SK-N-MC (cell line): ENCODE results near the gene MAP4K4.

Experiments
- DNase-seq: peaks from one replicate; pipeline ENCODE4 v3.0.0-alpha.2; 2011; ENCODE audit warnings: low read depth, low spot score
- H3K27ac ChIP-seq: fragments of 200-600 bp; sonication (generic); 2 replicates; pipeline ENCODE4 v1.5.1; 2016; ENCODE audit warnings: mixed run types
- H3K36me3 ChIP-seq: fragments of 200-600 bp; sonication (generic); 2 replicates; pipeline ENCODE4 v1.6.1; 2017; ENCODE audit warnings: antibody characterized with exemption, low read length, mixed read lengths; ENCODE audit not compliant: insufficient read depth
- H3K4me3 ChIP-seq: fragments of 200-600 bp; sonication (generic); 2 replicates; pipeline ENCODE4 v1.5.1; 2016
- H3K9ac ChIP-seq: fragments of 200-600 bp; sonication (generic); 2 replicates; pipeline ENCODE4 v1.8.0; 2017; ENCODE audit warnings: mixed run types, mixed read lengths; ENCODE audit not compliant: insufficient read length
- H3K9me3 ChIP-seq: fragments of 200-600 bp; sonication (generic); 2 replicates; pipeline ENCODE4 v1.6.1; 2017; ENCODE audit warnings: low read depth, mild to moderate bottlenecking, antibody characterized with exemption, low read length, moderate library complexity, mixed read lengths
- EZH2 ChIP-seq: fragments of 200-600 bp; sonication (generic); IDR thresholded peaks from one replicate; pipeline ENCODE4 v1.6.1; 2017; ENCODE audit warnings: antibody characterized with exemption
- FOXP2 ChIP-seq: optimal IDR thresholded peaks from 2 replicates; pipeline ENCODE3; 2011; ENCODE audit warnings: mild to moderate bottlenecking, moderate library complexity; ENCODE audit not compliant: insufficient read depth; ENCODE audit errors: extremely low read length, control extremely low read depth
- POLR2AphosphoS5 ChIP-seq: IDR thresholded peaks from 2 replicates; pipeline ENCODE4 v1.6.1; 2012; ENCODE audit warnings: mild to moderate bottlenecking, low read depth, low read length, borderline replicate concordance

The MAP4K4 gene

DNA sequence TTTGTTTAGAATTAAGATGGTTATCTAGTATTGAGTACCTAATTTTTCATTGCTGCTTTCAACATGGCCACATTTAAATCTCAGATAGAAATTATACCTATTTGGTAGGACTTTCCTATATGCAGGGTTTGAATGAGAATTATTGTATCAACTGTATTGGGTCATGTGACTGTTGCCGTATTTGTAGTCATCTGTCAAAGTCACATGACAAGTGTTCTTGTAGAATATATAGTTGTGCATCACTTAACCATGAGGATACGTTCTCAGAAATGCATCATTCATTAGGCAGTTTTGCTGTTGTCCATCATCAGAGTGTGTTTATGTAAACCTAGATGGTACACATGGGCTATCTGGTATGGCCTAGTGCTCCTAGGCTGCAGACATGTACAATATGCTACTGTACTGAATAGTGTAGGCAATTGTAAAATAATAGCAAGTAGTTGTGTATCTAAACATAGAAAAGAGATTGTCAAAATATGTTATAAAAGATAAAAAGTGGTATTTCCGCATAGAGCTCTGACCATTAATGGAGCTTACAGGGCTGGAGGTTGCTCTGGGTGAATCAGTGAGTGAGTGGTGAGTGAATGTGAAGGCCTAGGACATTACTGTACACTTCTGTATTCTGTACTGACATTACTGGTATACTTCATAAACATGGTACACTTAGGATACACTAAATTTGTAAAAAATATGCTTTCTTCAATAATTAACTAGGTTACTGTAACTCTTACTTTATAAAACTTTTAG is 123.7 kb downstream of the MAP4K4 start:
- DNase-seq = no peak
- TF ChIP-seq FOXP2 (no peak), EZH2 (no peak), POLR2AphosphoS5 (no peak)
- Histone ChIP-seq H3K27ac (no peak overlapping the region), H3K9me3 (no peaks in the 10 kb centered on the region), H3K36me3 (peaks cover 11% of the 10 kb centered on the region), H3K4me3 (no peak overlapping the region), H3K9ac (no peak overlapping the region)

DNA sequence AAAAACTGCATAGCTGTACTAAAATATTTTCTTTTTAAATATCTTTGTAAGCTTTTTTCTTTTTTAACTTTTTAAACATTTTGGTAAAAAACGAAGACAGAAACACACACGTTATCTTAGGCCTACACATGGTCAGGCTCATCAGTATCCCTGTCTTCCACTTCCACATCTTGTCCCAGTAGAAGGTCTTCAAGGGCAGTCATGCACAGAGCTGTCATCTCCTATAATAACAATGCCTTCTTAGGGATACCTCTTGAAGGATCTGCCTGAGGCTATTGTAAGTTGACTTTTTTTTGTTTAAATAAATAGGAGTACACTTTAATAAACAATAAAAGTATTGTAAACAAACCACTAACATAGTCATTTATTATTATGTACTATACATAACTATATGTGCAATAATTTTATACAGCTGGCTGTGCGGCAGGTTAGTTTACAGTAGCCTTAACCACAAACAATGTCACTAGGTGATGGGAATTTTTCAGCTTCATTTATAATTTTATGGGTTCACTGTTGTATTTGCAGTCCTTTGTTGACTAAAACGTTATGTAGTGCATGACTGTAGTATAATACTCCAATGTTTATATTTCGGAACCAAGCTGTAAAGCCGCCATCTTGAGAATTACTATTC is 124.4 kb downstream of the MAP4K4 start:
- H3K27ac ChIP-seq = no peak overlapping the region
- no peak for TF ChIP-seq FOXP2
- TF ChIP-seq POLR2AphosphoS5 = no peak
- no peak for TF ChIP-seq EZH2

DNA sequence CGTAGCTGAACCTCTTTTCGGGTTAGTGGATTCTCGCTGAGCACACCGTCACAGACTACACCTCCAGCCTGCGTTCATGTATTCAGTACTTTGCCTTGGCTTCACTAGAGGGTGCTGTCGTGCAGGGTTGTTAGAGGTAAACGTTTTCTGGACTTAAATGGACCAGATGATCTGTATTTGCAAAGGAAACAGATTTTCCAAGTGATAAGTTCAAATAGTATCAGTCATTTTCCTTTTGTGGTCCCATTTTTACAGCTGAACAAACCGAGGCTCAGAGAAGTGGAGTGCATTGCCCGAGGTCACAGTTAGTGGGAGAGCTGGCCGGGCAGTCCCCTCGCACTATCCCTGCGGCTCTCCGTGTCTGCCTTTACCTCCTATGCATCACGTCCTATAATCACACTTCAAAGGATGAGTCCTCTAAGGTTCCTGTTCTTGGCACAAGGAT is 125.9 kb downstream of the MAP4K4 start:
- H3K9ac ChIP-seq = no peak overlapping the region
- H3K9me3 ChIP-seq = no peaks in the 10 kb centered on the region
- no peak for TF ChIP-seq FOXP2
- no peak for TF ChIP-seq POLR2AphosphoS5
- TF ChIP-seq EZH2 = no peak
- H3K27ac ChIP-seq = no peak overlapping the region
- peaks cover 28% of the 10 kb centered on the region for H3K36me3 ChIP-seq
- DNase-seq = no peak
- no peak overlapping the region for H3K4me3 ChIP-seq

More for the DNA sequence above, 124.4 kb downstream of the MAP4K4 start:
- peaks cover 17% of the 10 kb centered on the region for H3K36me3 ChIP-seq
- no peaks in the 10 kb centered on the region for H3K9me3 ChIP-seq
- H3K4me3 ChIP-seq = no peak overlapping the region
- H3K9ac ChIP-seq = no peak overlapping the region
- no peak for DNase-seq

GRCh38 chr2:101823859-101824258 is 126.4 kb downstream of the MAP4K4 start:
- no peak overlapping the region for H3K27ac ChIP-seq
- no peak for DNase-seq
- TF ChIP-seq EZH2 = no peak
- no peak for TF ChIP-seq POLR2AphosphoS5
- TF ChIP-seq FOXP2 = no peak

GRCh38 chr2:101826716-101827115 is 129.2 kb downstream of the MAP4K4 start:
- Histone ChIP-seq H3K27ac (no peak overlapping the region), H3K4me3 (no peak overlapping the region), H3K9me3 (no peaks in the 10 kb centered on the region), H3K36me3 (peaks cover 52% of the 10 kb centered on the region), H3K9ac (no peak overlapping the region)
- no peak for DNase-seq
- TF ChIP-seq POLR2AphosphoS5 = no peak
- TF ChIP-seq FOXP2 = no peak
- no peak for TF ChIP-seq EZH2

More at GRCh38 chr2:101823859-101824258, 126.4 kb downstream of the MAP4K4 start:
- peaks cover 29% of the 10 kb centered on the region for H3K36me3 ChIP-seq
- H3K4me3 ChIP-seq = no peak overlapping the region
- H3K9ac ChIP-seq = no peak overlapping the region
- H3K9me3 ChIP-seq = no peaks in the 10 kb centered on the region

DNA sequence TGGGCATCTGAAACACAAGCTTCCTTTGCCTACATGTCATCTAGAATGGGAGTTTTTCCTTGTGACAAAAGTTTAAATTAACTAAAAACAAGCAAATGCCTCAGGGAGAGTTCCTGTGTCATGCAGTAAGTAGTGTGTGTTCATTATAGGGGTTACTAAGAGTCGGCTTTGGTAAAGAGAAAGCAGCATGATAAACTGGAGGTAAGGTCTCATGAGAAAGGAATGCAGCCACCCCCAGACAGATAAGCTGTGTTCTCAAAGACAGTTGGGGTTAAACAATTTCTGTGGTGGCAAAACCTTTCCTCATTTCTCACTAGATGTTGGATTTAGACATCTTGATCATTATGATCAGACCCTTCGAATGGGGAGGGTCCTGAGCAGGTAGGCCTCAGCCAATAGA is 129.7 kb downstream of the MAP4K4 start:
- no peak for TF ChIP-seq FOXP2
- TF ChIP-seq EZH2 = no peak
- no peak for TF ChIP-seq POLR2AphosphoS5
- H3K27ac ChIP-seq = no peak overlapping the region
- peaks cover 55% of the 10 kb centered on the region for H3K36me3 ChIP-seq
- no peak overlapping the region for H3K4me3 ChIP-seq
- no peaks in the 10 kb centered on the region for H3K9me3 ChIP-seq
- DNase-seq = no peak
- no peak overlapping the region for H3K9ac ChIP-seq

- Histone ChIP-seq H3K4me3 (no peak overlapping the region), H3K9me3 (no peaks in the 10 kb centered on the region), H3K27ac (no peak overlapping the region), H3K9ac (no peak overlapping the region), H3K36me3 (peaks cover 61% of the 10 kb centered on the region)
- no peak for DNase-seq
- TF ChIP-seq EZH2 (no peak), FOXP2 (no peak), POLR2AphosphoS5 (no peak)
These were observed 130.8 kb downstream of the MAP4K4 start for GRCh38 chr2:101828257-101828656.

- H3K9me3 ChIP-seq = no peaks in the 10 kb centered on the region
- no peak for DNase-seq
- H3K9ac ChIP-seq = no peak overlapping the region
- no peak for TF ChIP-seq POLR2AphosphoS5
- no peak for TF ChIP-seq EZH2
- no peak for TF ChIP-seq FOXP2
- peaks cover 61% of the 10 kb centered on the region for H3K36me3 ChIP-seq
- H3K27ac ChIP-seq = no peak overlapping the region
- H3K4me3 ChIP-seq = no peak overlapping the region
These were observed 131.3 kb downstream of the MAP4K4 start for GRCh38 chr2:101828673-101829334.
